Stimulated activated CD8-positive, alpha-beta memory T cell treated with anti-CD3 and anti-CD28 coated beads, Interleukin-7, amount 100 ng/mL, for 4 hours (primary cell): Measurements from ENCODE around the gene ARHGEF37.
"Not testable (repeated sequence)": the region's sequence is repeated elsewhere in the genome, so short reads cannot be mapped to it uniquely, and the experiment has no call there.

Experiments
- DNase-seq, 2 donors: peaks; one replicate each; pipeline ENCODE4 v3.0.0-alpha.2; 2020; ENCODE audit warnings: low read depth in 2 of 2

ARHGEF37 gene

DNA sequence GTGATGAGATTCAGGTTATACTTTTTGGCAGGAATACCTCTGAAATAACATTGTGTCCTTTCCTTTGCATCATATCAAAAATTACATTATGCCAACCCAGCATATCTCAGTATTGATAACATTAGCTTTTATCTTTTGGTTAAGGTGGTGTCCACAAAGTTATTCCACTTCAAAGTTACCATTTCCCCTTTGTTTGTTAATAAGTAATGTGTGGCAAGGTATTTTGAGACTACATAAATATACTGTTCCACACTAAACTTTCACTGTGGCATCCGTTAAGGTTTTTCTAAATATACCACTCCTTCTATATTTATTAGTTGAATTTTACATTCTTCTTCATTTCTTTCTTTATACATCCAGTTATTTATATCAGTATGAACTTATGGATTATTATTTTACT, 14.1 kb upstream of the ARHGEF37 start:
- no peak for DNase-seq

DNA sequence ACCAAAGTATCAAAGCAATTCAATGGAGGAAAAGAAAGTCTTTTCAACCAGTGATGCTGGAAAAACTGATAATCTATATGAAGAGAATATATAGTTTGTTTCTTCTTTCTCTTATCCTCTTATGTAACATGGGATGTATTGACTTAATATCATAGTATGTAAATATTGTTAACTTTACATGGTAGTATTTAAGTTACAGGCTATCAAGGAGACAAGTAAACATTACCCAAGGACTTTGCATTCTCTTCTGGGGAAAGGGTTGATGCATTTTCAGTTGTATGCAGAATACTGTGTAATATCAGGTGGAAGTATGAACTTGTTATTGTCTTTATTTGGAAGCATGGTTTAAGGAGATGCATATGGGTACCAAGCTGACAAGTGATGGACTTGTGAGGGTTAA, 9.1 kb upstream of the ARHGEF37 start:
- no peak for DNase-seq

DNA sequence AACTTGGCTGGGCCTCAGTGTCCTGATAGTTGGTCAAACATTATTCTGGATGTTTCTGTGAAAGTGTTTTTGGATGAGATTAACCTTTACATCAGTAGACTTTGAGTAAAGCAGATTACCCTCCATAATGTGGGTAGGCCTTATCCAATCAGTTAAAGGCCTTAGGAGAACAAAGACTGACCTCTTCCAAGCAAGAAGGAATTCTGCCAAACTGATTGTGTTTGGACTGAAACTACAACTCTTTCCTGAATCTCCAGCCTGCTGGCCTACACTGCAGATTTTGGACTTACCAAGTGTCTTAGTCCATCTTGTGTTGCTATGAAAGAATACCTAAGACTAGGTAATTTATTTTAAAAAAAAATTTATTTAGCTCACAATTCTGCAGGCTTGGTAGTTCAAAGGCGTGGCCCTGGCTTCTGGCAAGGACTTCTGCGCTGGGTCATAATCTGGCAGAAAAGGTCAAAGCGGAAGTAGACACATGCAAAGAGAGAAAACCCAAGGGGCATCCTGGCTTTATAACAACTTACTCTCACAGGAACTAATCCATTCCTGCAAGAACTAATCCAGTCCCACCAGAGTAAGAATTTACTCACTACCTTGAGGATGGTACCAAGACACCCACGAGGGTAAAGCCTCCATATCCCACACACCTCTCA, 8.6 kb upstream of the ARHGEF37 start:
- no peak for DNase-seq

DNA sequence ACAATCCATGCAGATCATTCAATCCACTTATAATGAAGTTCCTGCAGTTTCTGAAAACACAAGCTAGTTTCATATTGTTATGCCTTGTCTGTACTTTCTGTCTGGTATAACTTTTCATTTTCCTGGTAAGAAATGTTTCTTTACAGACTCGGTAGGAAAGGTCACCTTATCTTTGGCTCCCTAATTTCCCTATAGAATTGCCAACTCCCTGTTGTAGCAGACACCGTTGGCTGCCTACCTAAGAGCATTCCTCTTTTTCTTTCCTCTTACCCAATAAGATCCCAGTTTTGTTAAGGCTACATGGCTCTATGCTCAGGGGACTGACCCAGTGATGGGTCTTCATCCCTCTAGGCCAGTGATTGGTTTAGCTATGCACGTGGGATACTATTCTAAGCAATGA, 6.2 kb upstream of the ARHGEF37 start:
- DNase-seq, result no peak

DNA sequence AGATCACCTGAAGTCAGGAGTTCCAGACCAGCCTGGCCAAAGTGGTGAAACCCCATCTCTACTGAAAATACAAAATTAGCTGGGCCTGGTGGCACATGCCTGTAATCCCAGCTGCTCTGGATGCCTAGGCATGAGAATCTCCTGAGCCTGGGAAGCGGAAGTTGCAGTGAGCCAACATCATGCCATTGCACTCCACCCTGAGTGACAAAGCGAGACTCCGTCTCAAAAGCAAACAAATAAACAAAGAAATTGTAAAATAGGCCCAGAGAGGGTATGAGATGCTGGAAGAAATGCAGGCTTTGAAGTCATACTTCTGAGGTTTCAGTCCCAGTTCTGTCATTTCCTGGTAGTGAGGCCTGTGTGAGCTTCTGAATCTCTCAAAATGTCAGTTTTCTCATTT, 5.3 kb upstream of the ARHGEF37 start:
- no peak for DNase-seq

DNA sequence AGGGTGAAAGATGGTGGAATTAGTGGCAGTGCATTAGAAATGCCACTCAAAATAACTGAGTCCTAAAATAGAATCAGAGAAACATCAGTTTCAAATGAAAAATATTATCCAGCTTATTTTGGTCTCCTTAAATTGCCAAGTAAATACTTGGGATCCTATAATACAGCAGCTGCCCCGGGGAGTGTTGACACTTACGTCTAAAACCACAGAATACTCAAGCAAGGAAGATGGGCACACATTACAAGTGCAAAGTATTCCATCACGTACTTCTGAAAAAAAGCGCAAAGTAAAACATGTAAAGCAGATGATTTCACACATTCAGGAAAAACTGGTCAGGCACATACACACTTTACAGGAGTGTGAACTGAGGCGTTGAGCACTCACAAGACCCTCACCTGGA, 2.4 kb upstream of the ARHGEF37 start:
- no peak for DNase-seq

DNA sequence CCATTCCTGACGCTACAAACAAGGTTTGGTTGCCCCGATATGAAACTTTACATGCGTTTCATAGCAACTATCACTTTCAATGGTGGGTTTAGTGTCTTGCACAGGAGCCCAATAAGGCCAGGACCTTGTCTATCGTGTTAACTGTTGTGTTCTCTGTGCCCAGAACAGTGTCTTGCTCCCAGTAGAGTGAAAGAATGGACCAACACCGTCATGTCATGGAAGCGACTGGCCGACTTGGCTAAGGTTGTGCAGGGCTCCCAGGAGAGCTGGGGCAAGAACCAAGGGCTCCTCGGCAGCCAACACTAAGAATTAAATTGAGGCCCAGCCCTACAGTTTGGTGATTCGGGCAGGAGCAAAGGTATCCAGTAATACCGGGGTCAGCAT, 498 bp upstream of the ARHGEF37 start:
- no peak for DNase-seq

DNA sequence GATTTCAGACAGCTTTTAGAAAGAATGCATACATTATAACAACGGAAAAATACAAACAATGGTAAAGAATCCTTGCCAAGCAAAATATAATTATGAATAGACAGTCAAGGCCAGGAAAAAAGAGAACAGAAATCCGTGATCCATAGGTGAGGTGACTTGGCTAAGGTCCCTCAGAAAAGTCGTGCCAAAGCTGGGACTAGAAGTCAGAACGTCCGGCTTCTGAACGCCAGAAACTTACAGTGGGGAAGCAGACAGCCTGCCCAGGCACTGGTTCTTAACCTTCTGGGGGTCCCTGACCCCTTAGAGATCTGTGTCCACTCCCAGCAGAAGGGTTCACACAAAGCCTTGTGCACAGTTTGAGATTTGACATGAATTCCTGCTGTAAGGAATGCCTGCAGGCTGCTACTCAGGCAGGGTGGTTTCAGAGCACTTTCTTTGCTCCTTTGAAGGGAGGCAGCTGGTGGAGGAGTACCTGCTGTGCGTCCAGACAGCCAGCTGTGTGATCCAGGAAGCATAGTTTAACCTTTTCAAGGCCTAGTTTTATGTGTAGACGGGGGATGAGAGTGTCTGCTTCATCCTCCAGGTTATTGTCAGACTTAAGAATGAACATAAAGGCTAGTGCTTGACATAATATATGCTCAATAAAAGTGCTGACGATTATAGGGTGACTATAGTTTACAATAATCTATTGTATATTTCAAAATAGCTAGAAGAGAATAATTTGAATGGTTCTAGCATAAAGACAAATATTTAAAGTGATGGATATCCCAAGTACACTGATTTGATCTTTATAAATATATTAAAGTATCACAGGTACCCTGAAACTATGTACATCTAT, 852 bp downstream of the ARHGEF37 start:
- no peak for DNase-seq

DNA sequence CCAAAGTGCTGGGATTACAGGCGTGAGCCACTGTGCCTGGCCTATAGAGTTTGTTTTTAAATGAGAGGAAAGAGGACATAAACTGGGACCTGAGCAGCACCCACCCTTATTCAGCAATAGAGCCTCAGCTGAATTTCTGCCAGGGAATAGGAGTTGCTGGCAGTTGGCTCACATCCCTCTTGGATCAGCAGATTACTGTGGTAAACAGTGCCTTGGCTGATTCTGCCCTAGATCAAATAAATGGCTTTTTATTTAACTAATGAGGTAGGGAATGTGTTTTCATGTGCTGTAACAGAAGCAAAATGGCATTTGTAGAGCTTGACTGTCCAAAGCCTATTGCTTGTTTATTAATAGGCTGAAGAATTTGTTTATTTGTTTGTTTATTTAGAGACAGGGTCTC, 2.1 kb downstream of the ARHGEF37 start:
- no peak for DNase-seq

DNA sequence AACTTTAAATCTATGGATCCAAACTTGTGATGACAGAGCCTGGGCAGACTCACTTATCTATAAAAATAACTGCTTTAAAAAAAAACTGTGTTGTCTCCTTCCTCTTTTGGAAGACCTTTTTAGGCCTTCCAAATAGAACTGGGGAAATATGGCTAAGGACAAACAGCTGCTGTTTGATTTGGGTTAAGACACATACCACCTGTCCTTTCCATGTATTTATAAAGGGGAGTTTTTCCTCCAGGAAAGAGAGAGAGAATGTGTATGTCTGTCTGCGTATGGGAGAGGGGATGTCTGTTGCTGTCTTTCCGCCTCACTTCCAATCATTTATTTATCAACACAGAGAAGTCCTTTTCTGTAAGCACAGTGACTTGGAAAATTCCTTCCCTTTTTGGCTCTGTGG, 2.8 kb downstream of the ARHGEF37 start:
- no peak for DNase-seq

DNA sequence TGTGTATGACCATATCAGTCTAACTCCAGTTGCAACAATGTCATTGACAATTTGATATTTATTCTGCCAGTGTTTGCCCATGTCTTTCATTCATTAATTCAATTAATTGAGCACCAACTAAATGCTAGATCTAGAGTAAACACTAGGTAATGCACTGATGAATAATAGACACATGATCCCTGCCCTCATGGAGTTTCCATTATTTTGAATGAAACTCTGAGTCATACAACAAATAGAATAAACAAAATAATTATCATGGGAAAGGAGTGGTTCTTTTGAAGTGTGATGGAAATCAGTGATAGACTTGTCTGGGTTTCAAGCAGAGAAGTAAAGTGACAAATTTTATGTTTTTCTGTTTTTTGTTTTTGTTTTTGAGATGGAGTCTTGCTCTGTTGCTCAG, 4.6 kb downstream of the ARHGEF37 start:
- no peak for DNase-seq

DNA sequence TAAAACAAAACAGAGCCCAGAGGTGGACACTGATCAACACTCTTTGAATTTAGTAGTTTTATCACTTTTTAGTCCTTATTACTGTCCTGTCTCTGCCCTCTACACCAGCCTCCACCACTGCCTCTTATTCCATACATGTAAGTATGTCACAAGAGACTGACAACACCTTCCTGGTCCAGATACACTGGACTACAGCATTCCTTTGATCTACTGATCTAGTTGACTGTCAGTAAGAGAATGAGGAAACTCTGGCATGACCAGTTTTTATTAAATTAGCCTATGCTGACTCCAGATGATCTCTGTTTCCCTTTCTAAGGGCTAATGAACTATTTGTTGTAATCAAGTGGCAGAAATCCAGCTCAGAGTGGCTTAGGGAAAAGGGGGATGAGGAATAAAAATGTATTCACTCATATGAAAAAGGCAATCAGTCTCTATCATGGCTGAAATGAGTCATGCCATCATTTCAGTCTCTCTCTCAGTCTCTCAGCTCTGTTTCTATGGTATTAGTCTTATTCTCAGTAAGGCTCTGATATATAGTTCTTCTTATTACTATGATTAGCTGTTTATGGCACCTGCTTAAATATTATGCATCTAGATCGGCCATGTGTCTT, 5.5 kb downstream of the ARHGEF37 start:
- no peak for DNase-seq

DNA sequence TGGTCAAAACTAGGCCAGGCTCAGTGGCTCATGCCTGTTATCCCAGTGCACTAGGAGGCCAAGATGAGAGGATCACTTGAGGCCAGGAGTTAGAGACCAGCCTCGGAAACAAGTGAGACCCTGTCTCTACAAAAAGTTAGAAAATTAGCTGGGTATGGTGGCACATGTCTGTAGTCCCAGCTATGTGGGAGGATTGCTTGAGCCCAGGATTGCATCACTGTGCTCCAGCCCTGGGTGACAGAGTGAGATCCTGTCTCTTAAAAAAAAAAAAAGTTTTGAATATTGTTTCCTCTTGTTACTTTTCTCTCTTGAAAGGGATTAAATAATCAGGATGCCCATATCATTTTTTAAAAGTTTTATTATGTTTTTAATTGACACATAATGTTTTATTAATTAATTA, 7.6 kb downstream of the ARHGEF37 start:
- no peak for DNase-seq

DNA sequence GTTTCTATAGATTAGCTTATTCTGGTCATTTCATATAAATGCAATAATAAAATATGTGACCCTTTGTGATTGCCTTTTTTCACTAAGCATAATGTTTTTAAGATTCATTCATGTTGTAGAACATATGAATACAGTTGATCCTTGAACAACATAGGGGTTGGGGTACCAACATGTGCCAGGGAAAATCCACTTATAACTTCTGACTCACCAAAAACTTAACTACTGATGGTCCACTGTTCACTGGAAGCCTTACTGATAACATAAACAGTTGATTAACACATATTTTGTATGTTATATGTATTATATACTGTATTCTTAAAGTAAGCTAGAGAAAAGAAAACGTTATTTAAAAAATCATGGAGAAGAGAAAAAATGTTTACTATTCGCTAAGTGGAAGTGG, 12.1 kb downstream of the ARHGEF37 start:
- DNase-seq, result no peak

DNA sequence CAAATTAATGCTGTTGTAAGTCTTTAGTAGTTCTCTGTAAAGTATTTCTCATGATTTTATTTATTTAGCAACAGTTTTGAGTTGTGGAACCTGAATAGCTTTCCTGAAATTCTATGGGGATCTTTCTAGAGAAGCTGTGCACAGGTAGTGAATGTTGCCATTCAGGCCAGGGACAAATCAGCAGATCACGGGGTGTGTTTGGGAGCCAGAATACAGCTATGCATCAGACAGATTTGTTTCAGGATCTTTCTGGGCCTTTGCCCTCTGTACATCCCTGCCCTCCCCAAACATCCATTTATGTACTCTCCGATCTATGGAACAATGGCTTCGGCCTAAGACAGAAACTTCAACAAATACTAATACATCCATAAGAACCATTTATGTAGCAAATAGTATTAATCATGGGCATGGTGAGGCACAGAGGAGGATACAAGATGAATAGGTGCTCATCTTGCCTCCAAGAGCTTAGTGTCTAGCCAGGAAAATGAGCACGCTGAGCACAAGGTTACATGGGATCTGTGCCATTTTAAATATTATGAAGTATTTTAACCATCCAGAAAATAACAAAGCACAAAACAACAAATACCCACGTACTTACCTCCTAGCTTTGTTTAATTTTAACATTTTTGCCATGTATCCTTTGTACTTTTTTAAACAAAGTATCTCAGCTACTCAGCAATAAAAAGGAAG, 13.1 kb downstream of the ARHGEF37 start:
- DNase-seq, result no peak

DNA sequence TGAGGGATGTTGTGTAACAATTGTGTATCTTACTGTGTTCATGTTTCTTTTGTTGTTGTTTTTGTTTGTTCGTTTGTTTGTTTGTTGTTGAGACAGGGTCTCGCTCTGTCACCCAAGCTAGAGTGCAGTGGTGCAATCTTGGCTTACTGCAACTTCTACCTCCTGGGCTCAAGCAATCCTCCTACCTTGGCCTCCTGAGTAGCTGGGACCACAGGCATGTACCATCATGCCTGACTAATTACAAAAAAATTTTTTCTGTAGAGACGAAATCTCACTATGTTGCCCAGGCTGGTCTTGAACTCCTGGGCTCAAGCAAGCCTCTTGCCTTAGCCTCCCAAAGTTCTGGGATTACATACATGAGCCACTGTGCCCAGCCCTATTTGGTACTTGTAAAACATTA, 13.8 kb downstream of the ARHGEF37 start:
- not testable (repeated sequence) for DNase-seq

DNA sequence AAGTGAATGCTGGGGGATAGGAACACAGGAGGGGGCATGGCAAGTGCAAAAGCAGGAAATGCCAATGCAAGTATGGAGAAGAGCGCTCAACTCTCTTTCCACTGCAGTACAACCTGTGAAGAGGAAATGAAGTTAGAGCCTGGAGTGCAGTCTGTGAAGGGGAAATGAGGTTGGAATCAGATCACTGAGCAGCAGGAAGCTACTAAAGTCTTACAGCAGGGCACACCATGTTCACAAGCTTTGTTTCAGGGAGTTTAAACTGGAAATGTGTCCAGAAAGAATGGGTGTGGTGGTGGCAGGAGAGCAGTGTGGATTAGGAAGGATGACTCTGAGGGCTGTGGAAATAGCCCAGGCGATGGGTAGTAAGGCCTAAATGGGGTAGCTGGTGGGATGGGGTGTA, 15.4 kb downstream of the ARHGEF37 start:
- DNase-seq, result no peak

DNA sequence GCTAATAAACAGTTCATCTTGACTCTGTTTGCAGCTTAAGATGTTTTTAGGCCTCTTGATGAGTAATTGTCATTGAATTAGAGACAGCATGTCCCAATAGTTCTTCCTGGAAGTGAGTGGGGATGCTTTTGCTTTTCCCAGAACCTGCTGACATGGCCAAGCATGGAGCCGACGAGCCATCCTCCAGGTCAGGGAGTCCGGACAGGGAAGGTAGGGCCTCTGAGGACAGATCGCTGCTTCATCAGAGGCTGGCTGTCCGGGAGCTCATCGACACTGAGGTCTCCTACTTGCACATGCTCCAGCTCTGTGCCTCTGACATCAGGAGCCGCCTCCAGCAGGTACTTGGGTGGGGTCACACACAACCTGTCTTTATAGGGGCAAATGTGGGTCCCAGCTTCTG, 16.3 kb downstream of the ARHGEF37 start:
- DNase-seq, result no peak

DNA sequence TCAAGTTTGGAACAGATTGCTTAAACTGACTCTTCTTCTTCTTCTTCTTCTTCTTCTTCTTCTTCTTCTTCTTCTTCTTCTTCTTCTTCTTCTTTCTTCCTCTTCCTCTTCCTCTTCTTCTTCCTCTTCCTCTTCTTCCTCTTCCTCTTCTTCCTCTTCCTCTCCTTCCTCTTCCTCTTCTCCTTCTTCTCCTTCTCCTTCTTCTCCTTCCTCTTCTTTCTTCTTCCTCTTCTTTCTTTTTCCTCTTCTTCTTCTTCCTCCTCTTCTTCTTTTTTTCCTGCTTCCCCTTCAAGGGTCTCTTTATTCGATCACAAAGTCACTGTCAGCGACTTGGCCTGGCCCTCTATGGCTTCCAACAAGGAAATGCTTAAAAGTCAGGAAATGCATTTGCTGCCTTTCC, 16.9 kb downstream of the ARHGEF37 start:
- not testable (repeated sequence) for DNase-seq

DNA sequence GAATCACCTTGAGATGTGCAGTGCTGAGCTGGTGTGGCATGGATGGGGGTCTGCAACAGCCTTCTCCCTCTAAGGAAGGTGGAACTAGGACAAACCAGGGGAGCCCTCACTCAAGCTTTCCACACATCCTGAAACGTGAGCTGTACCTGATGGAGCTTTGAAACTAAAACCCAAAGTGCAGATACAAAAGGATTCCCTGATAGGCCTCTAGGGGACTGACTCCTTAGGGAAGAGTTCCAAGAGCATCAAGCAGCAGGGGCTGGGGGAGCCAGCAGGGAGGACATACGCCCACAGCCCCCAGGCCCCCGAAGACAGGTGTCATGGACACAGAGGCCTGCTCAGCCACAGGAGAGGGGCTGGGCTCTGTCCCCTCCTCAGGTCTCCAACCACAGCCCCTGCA, 17.7 kb downstream of the ARHGEF37 start:
- no peak for DNase-seq

DNA sequence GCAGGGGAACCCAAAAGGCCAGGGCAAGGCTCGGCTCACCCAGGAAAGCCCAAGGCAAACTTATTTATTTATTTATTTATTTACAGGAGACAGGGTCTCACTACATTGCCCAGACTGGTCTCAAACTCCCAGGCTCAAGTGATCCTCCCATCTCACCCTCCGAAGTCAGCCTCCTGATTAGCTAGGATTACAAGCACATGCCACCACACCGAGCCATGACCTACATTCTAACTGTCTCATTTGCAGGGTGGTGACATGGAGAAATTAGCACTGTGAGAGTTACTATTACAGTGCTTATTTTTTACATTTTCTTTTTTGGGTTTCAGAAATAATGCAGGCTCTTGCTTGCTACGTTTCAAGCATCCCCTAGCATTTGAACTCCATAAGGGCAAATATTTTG, 18.1 kb downstream of the ARHGEF37 start:
- DNase-seq, result no peak

DNA sequence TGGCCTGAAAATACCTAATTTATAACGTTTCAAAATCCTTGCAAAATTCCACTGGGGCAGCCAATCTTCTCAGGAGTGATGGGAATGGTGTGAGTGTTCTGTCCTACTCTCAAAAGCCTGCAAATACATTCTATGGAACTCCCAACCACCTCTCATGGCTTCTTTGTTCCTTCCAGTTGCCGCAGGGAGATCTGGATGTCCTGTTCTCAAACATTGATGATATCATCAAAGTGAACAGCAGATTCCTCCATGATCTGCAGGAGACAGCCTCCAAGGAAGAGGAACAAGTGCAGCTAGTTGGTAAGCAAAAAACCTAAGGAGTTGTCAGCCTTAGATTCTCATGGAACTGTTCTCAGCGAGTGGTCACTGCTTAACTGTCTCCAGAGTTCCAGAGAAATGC, 19.6 kb downstream of the ARHGEF37 start:
- DNase-seq, result no peak

DNA sequence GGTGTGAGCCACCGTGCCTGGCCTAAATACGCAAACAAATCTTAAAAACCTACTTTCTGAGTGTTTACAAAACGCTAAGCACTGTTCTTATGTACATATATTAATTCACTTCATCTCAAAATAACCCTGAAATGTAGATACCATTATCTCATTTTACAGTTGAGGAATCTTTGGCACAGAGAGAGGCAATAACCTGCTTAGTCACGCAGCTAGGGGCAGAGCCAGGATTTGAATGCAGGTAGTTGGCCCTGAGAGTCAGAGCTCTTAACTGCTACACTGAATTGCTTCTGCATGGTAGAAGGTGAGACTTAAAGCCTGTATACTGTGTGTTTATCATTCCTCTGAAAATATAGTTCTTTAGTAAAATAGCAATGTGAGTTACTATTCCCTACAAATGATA, 21.9 kb downstream of the ARHGEF37 start:
- no peak for DNase-seq
